Measurements from ENCODE around the gene BRD9.
"Not testable (repeated sequence)": the region's sequence is repeated elsewhere in the genome, so short reads cannot be mapped to it uniquely, and the experiment has no call there.

The BRD9 gene

DNA sequence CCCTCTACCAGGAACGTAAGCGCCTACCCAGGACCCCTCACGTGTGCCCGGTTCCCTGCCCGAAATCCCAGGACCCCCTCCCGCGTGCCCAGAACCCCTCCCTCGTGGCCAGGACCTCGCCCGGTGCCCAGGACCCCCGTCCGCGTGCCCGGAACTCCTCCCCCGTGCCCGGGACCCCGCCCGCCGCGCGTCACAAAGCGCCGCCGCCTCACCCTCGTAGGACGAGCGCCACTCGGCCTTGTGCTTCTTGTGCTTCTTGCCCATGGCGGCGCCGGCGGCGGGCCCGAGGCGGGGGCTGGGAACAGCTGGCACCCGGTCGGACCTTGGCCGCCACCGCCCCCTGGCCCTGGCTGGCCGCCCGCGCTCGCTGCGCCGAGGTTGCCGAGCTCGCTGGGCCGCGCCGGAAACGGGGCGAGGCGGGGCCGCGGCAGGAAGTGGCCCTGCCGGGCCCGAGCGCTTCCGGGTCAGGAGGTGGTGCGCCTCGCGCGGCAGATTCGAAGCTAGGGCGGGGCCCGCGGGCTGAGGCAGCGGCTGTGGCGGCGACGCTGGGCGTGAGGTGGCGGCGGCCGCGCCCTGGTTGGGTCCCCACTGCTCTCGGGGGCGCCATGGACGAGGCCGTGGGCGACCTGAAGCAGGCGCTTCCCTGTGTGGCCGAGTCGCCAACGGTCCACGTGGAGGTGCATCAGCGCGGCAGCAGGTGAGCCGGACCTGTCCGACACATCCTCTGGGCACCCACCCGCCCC is at the start of gene BRD9, which contains the start of gene TRIP13:
TSS of gene BRD9 (minus strand) at position 408 of the 743 bp plus-strand sequence. CDS start at position 264, 144 bp downstream.
TSS of gene TRIP13 (plus strand) at position 491 of the 743 bp plus-strand sequence. CDS start at position 606, 115 bp downstream.
- no peaks in the 10 kb centered on the region for H3K9me3 Mint-ChIP-seq
- H3K4me3 Mint-ChIP-seq = peak within 1 kb of the TSS; percentile 94
- H3K27ac Mint-ChIP-seq = peak within 1 kb of the TSS; percentile 91
- peak; percentile 91 for DNase-seq
- peaks cover 46% of the 10 kb centered on the region for H3K4me1 Mint-ChIP-seq (ENCODE audit: low read depth)
- peaks cover 85% of the 10 kb centered on the region for H3K36me3 Mint-ChIP-seq (ENCODE audit: low read depth)
- H3K27me3 Mint-ChIP-seq = no peaks in the 10 kb centered on the region

DNA sequence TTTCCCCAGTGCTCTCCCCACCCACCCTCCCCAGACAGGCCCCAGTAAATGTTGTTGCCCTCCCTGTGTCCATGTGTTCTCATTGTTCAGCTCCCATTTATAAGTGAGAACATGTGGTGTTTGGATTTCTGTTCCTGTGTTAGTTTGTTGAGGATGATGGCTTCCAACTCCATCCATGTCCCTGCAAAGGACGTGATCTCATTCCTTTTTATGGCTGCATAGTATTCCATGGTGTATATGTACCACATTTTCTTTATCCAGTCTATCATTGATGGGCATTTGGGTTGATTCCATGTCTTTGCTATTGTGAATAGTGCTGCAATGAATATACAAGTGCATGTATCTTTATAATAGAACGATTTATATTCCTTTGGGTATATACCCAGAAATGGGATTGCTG is 48.1 kb upstream of the BRD9 start:
- H3K27me3 Mint-ChIP-seq = peaks cover 44% of the 10 kb centered on the region
- not testable (repeated sequence) for H3K9me3 Mint-ChIP-seq

GRCh38 chr5:939368-939767 is 46.8 kb upstream of the BRD9 start:
- Mint-ChIP-seq H3K27me3 (peaks cover 30% of the 10 kb centered on the region), H3K27ac (no peak overlapping the region), H3K4me3 (no peak overlapping the region), H3K36me3 (ENCODE audit: low read depth) (no peaks in the 10 kb centered on the region), H3K4me1 (ENCODE audit: low read depth) (peaks cover 10% of the 10 kb centered on the region), H3K9me3 (no peaks in the 10 kb centered on the region)
- DNase-seq = no peak

More for the DNA sequence above, 48.1 kb upstream of the BRD9 start:
- not testable (repeated sequence) for H3K27ac Mint-ChIP-seq; H3K4me3 Mint-ChIP-seq; DNase-seq; H3K36me3 Mint-ChIP-seq (ENCODE audit: low read depth); H3K4me1 Mint-ChIP-seq (ENCODE audit: low read depth)

GRCh38 chr5:937151-937924 is 44.7 kb upstream of the BRD9 start:
- Mint-ChIP-seq H3K9me3 (no peaks in the 10 kb centered on the region), H3K27me3 (peaks cover 17% of the 10 kb centered on the region), H3K27ac (no peak overlapping the region), H3K36me3 (ENCODE audit: low read depth) (no peaks in the 10 kb centered on the region), H3K4me3 (no peak overlapping the region), H3K4me1 (ENCODE audit: low read depth) (peaks cover 24% of the 10 kb centered on the region)
- DNase-seq = no peak

- no peaks in the 10 kb centered on the region for H3K9me3 Mint-ChIP-seq
- H3K4me1 Mint-ChIP-seq (ENCODE audit: low read depth) = peaks cover 27% of the 10 kb centered on the region
- DNase-seq = no peak
- H3K27ac Mint-ChIP-seq = no peak overlapping the region
- peaks cover 14% of the 10 kb centered on the region for H3K27me3 Mint-ChIP-seq
- H3K4me3 Mint-ChIP-seq = no peak overlapping the region
- H3K36me3 Mint-ChIP-seq (ENCODE audit: low read depth) = no peaks in the 10 kb centered on the region
Observed at GRCh38 chr5:936149-937144, 43.8 kb upstream of the BRD9 start.

DNA sequence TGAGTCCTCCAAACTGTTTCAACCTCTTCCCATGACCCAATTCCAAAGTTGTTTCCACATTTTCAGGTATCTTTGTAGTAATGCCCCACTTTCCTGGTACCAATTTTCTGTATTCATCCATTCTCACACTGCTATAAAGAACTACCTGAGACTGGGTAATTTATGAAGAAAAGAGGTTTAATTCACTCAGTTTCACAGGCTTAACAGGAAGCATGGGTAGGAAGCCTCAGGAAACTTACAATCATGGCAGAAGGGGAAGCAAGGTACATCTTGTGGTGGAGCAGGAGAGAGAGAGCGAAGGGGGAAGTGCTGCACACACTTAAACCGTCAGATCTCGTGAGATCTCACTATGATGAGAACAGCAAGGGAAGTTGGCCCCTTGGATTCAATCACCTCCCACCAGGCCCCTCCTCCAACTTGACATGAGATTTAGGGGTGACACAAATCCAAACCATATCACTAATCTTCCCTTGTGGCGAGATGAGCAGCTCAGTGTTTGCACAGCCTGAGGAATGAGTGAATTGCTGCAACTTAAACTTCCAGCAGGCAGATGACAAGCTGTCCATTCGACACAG is 43.0 kb upstream of the BRD9 start:
- Mint-ChIP-seq H3K9me3 (no peaks in the 10 kb centered on the region), H3K27ac (no peak overlapping the region), H3K4me3 (no peak overlapping the region), H3K4me1 (ENCODE audit: low read depth) (peaks cover 27% of the 10 kb centered on the region), H3K27me3 (peaks cover 12% of the 10 kb centered on the region), H3K36me3 (ENCODE audit: low read depth) (no peaks in the 10 kb centered on the region)
- DNase-seq = no peak

DNA sequence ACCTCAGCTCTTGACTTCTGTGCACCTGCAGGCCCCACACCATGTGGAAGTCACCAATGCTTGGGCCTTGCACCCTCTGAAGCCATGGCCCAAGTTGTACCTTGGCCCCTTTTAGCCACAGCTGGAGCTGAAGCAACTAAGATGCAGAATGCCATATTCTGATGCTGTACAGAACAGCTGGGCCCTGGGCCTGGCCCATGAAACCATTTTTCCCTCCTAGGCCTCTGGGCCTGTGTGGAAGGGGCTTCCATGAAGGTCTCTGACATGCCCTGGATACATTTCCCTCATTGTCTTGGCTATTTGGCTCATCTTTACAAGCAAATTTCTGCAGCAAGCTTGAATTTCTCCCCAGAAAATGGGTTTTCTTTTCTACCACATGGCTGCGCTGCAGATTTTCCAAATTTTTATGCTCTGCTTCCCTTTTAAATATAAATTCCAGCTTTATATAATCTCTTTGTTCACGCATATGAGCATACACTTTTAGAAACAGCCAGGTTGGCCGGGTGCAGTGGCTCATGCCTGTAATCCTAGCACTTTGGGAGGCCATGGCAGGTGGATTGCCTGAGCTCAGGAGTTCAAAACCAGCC is 41.9 kb upstream of the BRD9 start:
- Mint-ChIP-seq H3K27me3 (peaks cover 17% of the 10 kb centered on the region), H3K4me1 (ENCODE audit: low read depth) (peaks cover 27% of the 10 kb centered on the region)
- H3K27ac Mint-ChIP-seq; H3K9me3 Mint-ChIP-seq; H3K36me3 Mint-ChIP-seq (ENCODE audit: low read depth); H3K4me3 Mint-ChIP-seq; DNase-seq: not testable (repeated sequence)

DNA sequence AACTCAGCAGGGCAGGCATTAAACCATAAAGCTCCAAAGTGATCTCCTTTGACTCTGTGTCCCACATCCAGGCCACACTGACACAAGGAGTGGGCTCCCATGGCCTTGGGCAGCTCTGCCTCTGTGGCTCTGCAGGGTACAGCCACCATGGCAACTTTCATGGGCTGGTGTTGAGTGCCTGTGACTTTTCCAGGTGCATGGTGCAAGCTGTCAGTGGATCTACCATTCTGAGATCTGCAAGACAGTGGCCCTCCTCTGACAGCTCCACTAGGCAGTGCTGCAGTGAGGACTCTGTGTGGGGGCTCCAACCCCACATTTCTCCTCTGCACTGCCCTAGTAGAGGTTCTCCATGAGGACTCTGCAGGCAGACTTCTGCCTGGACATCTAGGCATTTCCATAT is 41.4 kb upstream of the BRD9 start:
- H3K36me3 Mint-ChIP-seq (ENCODE audit: low read depth); H3K9me3 Mint-ChIP-seq; H3K4me3 Mint-ChIP-seq; DNase-seq; H3K27ac Mint-ChIP-seq: not testable (repeated sequence)
- Mint-ChIP-seq H3K27me3 (peaks cover 20% of the 10 kb centered on the region), H3K4me1 (ENCODE audit: low read depth) (peaks cover 27% of the 10 kb centered on the region)

GRCh38 chr5:933251-933861 is 40.8 kb upstream of the BRD9 start:
- no peak for DNase-seq
- no peaks in the 10 kb centered on the region for H3K36me3 Mint-ChIP-seq (ENCODE audit: low read depth)
- H3K9me3 Mint-ChIP-seq = no peaks in the 10 kb centered on the region
- H3K4me1 Mint-ChIP-seq (ENCODE audit: low read depth) = peaks cover 27% of the 10 kb centered on the region
- H3K27ac Mint-ChIP-seq = peak overlapping the region; percentile 80
- H3K4me3 Mint-ChIP-seq = no peak overlapping the region
- peaks cover 26% of the 10 kb centered on the region for H3K27me3 Mint-ChIP-seq

GRCh38 chr5:932628-933250 is 40.1 kb upstream of the BRD9 start:
- peaks cover 30% of the 10 kb centered on the region for H3K27me3 Mint-ChIP-seq
- peaks cover 27% of the 10 kb centered on the region for H3K4me1 Mint-ChIP-seq (ENCODE audit: low read depth)
- no peaks in the 10 kb centered on the region for H3K36me3 Mint-ChIP-seq (ENCODE audit: low read depth)
- no peak overlapping the region for H3K4me3 Mint-ChIP-seq
- peak; percentile 23 for DNase-seq
- peak overlapping the region; percentile 80 for H3K27ac Mint-ChIP-seq
- no peaks in the 10 kb centered on the region for H3K9me3 Mint-ChIP-seq

DNA sequence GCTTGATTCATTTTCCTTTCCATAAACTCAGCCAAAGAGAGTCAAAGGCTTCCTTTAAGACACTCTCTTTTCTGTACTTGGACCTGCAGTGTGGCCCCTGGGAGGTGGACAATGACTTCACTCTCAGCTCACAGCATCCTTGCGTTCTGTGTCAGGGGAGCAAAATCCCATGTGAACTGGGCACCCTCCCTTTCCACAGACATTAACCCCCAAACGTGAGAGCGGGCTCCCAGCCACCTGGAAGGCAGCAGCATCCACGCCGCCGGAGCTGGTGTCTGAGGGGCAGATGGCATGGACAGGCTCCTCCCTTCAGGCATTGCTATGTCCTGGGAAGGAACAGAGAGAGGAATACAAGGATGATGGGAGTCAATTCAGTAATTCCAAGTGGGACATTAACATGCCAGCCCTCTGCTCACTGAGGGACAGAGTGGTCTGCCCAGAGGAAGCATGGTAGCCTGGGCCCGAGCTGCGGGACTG is 39.6 kb upstream of the BRD9 start:
- Mint-ChIP-seq H3K27me3 (peaks cover 36% of the 10 kb centered on the region), H3K4me1 (ENCODE audit: low read depth) (peaks cover 28% of the 10 kb centered on the region), H3K9me3 (no peaks in the 10 kb centered on the region), H3K36me3 (ENCODE audit: low read depth) (no peaks in the 10 kb centered on the region), H3K27ac (no peak overlapping the region), H3K4me3 (no peak overlapping the region)
- no peak for DNase-seq

GRCh38 chr5:931570-932145 is 39.1 kb upstream of the BRD9 start:
- H3K4me1 Mint-ChIP-seq (ENCODE audit: low read depth) = peaks cover 29% of the 10 kb centered on the region
- H3K4me3 Mint-ChIP-seq = no peak overlapping the region
- no peaks in the 10 kb centered on the region for H3K36me3 Mint-ChIP-seq (ENCODE audit: low read depth)
- H3K27ac Mint-ChIP-seq = no peak overlapping the region
- no peak for DNase-seq
- H3K27me3 Mint-ChIP-seq = peaks cover 39% of the 10 kb centered on the region
- no peaks in the 10 kb centered on the region for H3K9me3 Mint-ChIP-seq
